ENCODE measurements around the gene VPS51.

VPS51 gene

DNA sequence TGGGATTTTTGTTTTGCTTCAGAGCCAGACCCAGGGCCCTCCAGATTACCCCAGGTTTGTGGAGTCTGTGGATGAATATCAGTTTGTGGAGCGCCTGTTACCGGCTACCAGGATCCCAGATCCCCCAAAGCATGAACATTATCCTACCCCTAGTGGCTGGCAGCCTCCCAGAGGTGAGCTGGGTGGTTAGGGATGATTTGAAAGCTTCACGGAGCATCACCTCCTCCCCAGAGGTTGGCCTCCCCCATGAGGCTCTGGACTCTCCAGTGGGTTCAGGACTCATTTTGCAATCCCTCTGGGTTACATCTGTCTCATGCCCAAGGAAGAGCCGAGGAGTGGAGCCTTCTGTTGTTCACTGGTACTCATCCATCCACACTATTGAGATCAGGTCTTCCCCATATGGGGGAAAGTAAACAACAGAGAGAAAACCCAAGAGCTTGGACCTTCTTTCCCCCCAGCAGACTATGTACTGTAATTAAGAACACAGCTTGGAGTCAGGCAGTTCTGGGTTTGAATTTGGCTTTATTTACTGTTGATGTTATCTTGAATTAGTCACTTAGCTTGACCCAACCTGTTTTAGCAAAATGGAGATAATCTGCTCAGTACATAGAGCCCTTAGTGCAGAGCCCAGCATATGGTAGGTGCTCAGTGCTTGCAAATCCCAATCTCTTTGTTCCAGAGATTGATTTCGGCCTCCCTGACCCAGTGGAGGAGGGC, 28.6 kb downstream of the VPS51 start:
- Histone ChIP-seq H3K4me3 (ENCODE audit: low read length) (no peak overlapping the region), H3K27ac (ENCODE audit: low read depth, low read length) (no peak overlapping the region), H3K27me3 (ENCODE audit: insufficient read depth, low read length) (no peaks in the 10 kb centered on the region), H3K4me1 (ENCODE audit: insufficient read depth, low read length) (peaks cover 7% of the 10 kb centered on the region), H3K36me3 (ENCODE audit: insufficient read depth, low read length) (peaks cover 73% of the 10 kb centered on the region), H3K9me3 (ENCODE audit: insufficient read depth, low read depth, low read length) (no peaks in the 10 kb centered on the region), H3K9ac (ENCODE audit: low read depth, low read length) (no peak overlapping the region)
- WGBS, result 96% methylated on average over 5 of the region's 5 CpGs

- Histone ChIP-seq H3K27ac (ENCODE audit: low read depth, low read length) (no peak overlapping the region), H3K27me3 (ENCODE audit: insufficient read depth, low read length) (no peaks in the 10 kb centered on the region), H3K4me1 (ENCODE audit: insufficient read depth, low read length) (peaks cover 7% of the 10 kb centered on the region), H3K9me3 (ENCODE audit: insufficient read depth, low read depth, low read length) (no peaks in the 10 kb centered on the region), H3K36me3 (ENCODE audit: insufficient read depth, low read length) (peaks cover 73% of the 10 kb centered on the region), H3K9ac (ENCODE audit: low read depth, low read length) (no peak overlapping the region), H3K4me3 (ENCODE audit: low read length) (no peak overlapping the region)
- 94% methylated on average over 12 of the region's 12 CpGs for WGBS
Measured at GRCh38 chr11:65125197-65126056, 29.4 kb downstream of the VPS51 start.

- no peaks in the 10 kb centered on the region for H3K27me3 ChIP-seq (ENCODE audit: insufficient read depth, low read length)
- no peak overlapping the region for H3K9ac ChIP-seq (ENCODE audit: low read depth, low read length)
- H3K36me3 ChIP-seq (ENCODE audit: insufficient read depth, low read length), result peaks cover 75% of the 10 kb centered on the region
- 97% methylated on average over 6 of the region's 6 CpGs for WGBS
- H3K27ac ChIP-seq (ENCODE audit: low read depth, low read length), result no peak overlapping the region
- H3K4me3 ChIP-seq (ENCODE audit: low read length), result no peak overlapping the region
- H3K9me3 ChIP-seq (ENCODE audit: insufficient read depth, low read depth, low read length), result no peaks in the 10 kb centered on the region
- no peaks in the 10 kb centered on the region for H3K4me1 ChIP-seq (ENCODE audit: insufficient read depth, low read length)
Measured at GRCh38 chr11:65126624-65127274, 30.7 kb downstream of the VPS51 start.

GRCh38 chr11:65127473-65128181, 31.6 kb downstream of the VPS51 start:
- no peaks in the 10 kb centered on the region for H3K4me1 ChIP-seq (ENCODE audit: insufficient read depth, low read length)
- peaks cover 84% of the 10 kb centered on the region for H3K36me3 ChIP-seq (ENCODE audit: insufficient read depth, low read length)
- 95% methylated on average over 12 of the region's 12 CpGs for WGBS
- no peaks in the 10 kb centered on the region for H3K9me3 ChIP-seq (ENCODE audit: insufficient read depth, low read depth, low read length)
- H3K27ac ChIP-seq (ENCODE audit: low read depth, low read length), result no peak overlapping the region
- no peak overlapping the region for H3K9ac ChIP-seq (ENCODE audit: low read depth, low read length)
- H3K4me3 ChIP-seq (ENCODE audit: low read length), result no peak overlapping the region
- H3K27me3 ChIP-seq (ENCODE audit: insufficient read depth, low read length), result no peaks in the 10 kb centered on the region

GRCh38 chr11:65128182-65129145, 32.5 kb downstream of the VPS51 start:
- Histone ChIP-seq H3K27ac (ENCODE audit: low read depth, low read length) (no peak overlapping the region), H3K9me3 (ENCODE audit: insufficient read depth, low read depth, low read length) (no peaks in the 10 kb centered on the region), H3K9ac (ENCODE audit: low read depth, low read length) (no peak overlapping the region), H3K36me3 (ENCODE audit: insufficient read depth, low read length) (peaks cover 84% of the 10 kb centered on the region), H3K27me3 (ENCODE audit: insufficient read depth, low read length) (no peaks in the 10 kb centered on the region), H3K4me3 (ENCODE audit: low read length) (no peak overlapping the region), H3K4me1 (ENCODE audit: insufficient read depth, low read length) (no peaks in the 10 kb centered on the region)
- WGBS, result 94% methylated on average over 15 of the region's 15 CpGs

DNA sequence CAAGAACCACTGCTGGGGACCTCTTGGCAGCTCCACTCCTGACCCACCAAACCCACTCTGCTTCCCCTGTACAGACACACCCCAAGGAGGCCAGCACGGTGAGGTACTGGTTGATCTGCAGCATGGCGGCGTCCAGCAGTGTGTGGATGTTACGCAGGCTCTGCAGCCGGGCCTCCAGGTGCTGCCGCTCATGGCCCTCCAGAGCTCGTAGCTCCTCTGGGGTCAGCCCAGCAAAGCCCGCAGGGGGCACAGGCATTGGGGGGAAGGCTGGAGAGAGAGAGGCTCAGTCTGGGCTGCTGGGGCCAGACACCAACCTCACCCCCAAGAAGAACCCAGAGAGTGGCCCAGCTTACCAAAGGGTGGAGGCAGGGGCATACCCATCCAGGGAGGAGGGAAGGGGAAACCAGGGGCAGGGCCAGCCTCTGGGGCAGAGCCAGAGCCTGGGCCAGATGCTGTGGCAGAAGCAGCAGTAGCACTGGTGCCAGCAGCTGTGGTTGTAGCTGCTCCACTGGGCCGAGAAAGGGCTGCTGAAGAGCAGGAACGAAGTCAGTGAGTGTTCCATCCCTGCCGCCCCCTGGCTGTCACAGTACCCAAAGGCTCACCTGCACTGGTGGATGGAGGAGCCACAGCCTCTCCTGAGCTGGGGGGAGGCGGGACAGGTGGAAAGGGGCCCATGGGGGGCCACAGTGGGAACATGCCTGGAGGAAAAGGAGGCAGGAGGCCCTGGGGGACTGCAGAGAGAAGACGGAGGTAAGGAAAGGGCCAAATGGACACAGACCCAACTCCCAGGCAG, 33.8 kb downstream of the VPS51 start:
- no peak overlapping the region for H3K9ac ChIP-seq (ENCODE audit: low read depth, low read length)
- H3K4me3 ChIP-seq (ENCODE audit: low read length), result no peak overlapping the region
- peaks cover 75% of the 10 kb centered on the region for H3K36me3 ChIP-seq (ENCODE audit: insufficient read depth, low read length)
- H3K4me1 ChIP-seq (ENCODE audit: insufficient read depth, low read length), result no peaks in the 10 kb centered on the region
- WGBS, result 93% methylated on average over 13 of the region's 13 CpGs
- no peaks in the 10 kb centered on the region for H3K27me3 ChIP-seq (ENCODE audit: insufficient read depth, low read length)
- no peaks in the 10 kb centered on the region for H3K9me3 ChIP-seq (ENCODE audit: insufficient read depth, low read depth, low read length)
- H3K27ac ChIP-seq (ENCODE audit: low read depth, low read length), result no peak overlapping the region

DNA sequence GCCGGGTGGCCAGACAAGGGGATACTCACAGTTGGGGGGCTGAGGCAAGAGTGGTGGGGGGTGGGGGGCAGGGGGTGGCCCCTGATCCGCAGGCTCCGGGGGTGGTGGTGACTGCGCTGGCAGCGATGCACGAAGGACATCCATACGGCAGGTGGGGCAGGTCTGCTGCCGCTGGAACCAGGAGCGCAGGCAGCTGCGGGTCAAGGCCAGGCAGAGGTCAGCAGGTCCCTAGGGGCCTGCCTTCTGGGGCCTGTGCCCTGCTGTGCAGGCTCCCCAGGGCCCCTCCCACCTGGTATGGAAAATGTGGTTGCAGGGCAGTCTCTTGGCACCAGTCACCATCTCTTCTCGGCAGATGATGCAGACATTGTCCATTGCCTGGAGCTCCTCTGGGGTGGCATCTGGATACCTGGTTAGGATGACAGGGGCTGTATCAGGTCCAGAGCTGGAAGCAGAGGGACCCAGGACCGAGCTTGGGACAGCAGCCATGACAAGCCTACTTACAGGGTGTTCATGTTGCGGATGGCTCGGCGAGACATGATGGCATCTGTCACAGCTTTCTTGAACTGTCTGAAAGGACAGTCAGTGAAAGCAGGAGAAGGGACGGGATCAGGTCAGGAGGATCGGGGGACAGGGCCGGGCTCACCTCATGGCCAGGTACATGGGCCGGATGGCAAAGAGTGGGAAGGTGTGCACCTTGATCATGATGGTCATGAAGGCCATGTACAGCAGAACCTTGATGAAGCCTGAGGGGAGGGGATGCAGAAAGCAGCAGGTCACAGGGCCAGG, 34.8 kb downstream of the VPS51 start:
- H3K27me3 ChIP-seq (ENCODE audit: insufficient read depth, low read length), result no peaks in the 10 kb centered on the region
- WGBS, result 91% methylated on average over 19 of the region's 19 CpGs
- H3K9me3 ChIP-seq (ENCODE audit: insufficient read depth, low read depth, low read length), result no peaks in the 10 kb centered on the region
- 0 out of 2 replicates have a peak, but pooled peaks cover 2% of the 10 kb centered on the region for H3K4me1 ChIP-seq (ENCODE audit: insufficient read depth, low read length)
- no peak overlapping the region for H3K4me3 ChIP-seq (ENCODE audit: low read length)
- peaks cover 65% of the 10 kb centered on the region for H3K36me3 ChIP-seq (ENCODE audit: insufficient read depth, low read length)
- no peak overlapping the region for H3K27ac ChIP-seq (ENCODE audit: low read depth, low read length)
- H3K9ac ChIP-seq (ENCODE audit: low read depth, low read length), result no peak overlapping the region

- 91% methylated on average over 3 of the region's 3 CpGs for WGBS
- Histone ChIP-seq H3K27ac (ENCODE audit: low read depth, low read length) (no peak overlapping the region), H3K9me3 (ENCODE audit: insufficient read depth, low read depth, low read length) (no peaks in the 10 kb centered on the region), H3K27me3 (ENCODE audit: insufficient read depth, low read length) (no peaks in the 10 kb centered on the region), H3K4me1 (ENCODE audit: insufficient read depth, low read length) (0 out of 2 replicates have a peak, but pooled peaks cover 2% of the 10 kb centered on the region), H3K9ac (ENCODE audit: low read depth, low read length) (no peak overlapping the region), H3K4me3 (ENCODE audit: low read length) (no peak overlapping the region), H3K36me3 (ENCODE audit: insufficient read depth, low read length) (peaks cover 60% of the 10 kb centered on the region)
Measured at GRCh38 chr11:65131417-65131776, 35.4 kb downstream of the VPS51 start.

DNA sequence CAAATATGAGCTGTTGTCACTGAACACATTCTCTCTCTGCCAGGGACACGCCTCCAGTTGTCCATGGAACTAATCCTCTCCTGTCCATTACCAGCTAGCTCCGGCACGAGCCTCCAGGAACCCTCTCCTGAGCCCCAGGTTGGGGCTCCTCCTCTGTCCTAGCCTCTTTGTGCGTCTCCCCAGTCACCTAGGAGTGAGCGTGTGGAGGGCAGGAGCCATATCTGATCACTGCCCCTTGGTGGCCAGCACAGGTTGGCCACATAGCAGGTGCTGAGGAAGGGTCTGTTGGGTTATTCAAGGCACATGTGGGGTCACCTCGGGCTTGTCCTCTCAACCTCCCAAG, 35.9 kb downstream of the VPS51 start:
- H3K9me3 ChIP-seq (ENCODE audit: insufficient read depth, low read depth, low read length), result no peaks in the 10 kb centered on the region
- H3K4me1 ChIP-seq (ENCODE audit: insufficient read depth, low read length), result 0 out of 2 replicates have a peak, but pooled peaks cover 2% of the 10 kb centered on the region
- peaks cover 55% of the 10 kb centered on the region for H3K36me3 ChIP-seq (ENCODE audit: insufficient read depth, low read length)
- WGBS, result 95% methylated on average over 6 of the region's 6 CpGs
- no peaks in the 10 kb centered on the region for H3K27me3 ChIP-seq (ENCODE audit: insufficient read depth, low read length)
- no peak overlapping the region for H3K9ac ChIP-seq (ENCODE audit: low read depth, low read length)
- no peak overlapping the region for H3K4me3 ChIP-seq (ENCODE audit: low read length)
- no peak overlapping the region for H3K27ac ChIP-seq (ENCODE audit: low read depth, low read length)
